AG04450 (cell line): ENCODE measurements around the gene PP2D1. TPM values are rescaled to one million over a fixed set of nuclear protein-coding genes. Genes with fewer than 3 reads are reported as not detected.

ENCODE experiments used
- CTCF ChIA-PET: fragments of 300-600, 350-600 bp; formaldehyde crosslinking; extraction: SDS; loops from one replicate; lab custom pipeline; 2022; ENCODE audit warnings: antibody characterized with exemption, inconsistent platforms; lab: Charles Lee
- POLR2A ChIA-PET: fragments of 350-600 bp; formaldehyde crosslinking; extraction: SDS; loops from one replicate; lab custom pipeline; 2021; ENCODE audit warnings: antibody characterized with exemption, inconsistent platforms; lab: Yijun Ruan, JAX
- DNase-seq: peaks from one replicate; pipeline ENCODE4 v3.0.0-alpha.2; 2011; ENCODE audit warnings: low read depth, low spot score
- H3K27ac ChIP-seq: one replicate; pipeline ENCODE4 v1.5.1; 2012; ENCODE audit warnings: low read depth, low read length, control low read depth
- H3K27me3 ChIP-seq: one replicate; pipeline ENCODE4 v1.6.0; 2012; ENCODE audit warnings: low read length; ENCODE audit not compliant: control insufficient read depth, insufficient read depth
- H3K4me3 ChIP-seq: 2 replicates; pipeline ENCODE4 v1.5.1; 2011; ENCODE audit warnings: mild to moderate bottlenecking, low read depth, low read length, control low read depth
- H3K9me3 ChIP-seq: 2 replicates; pipeline ENCODE4 v1.5.1; 2012; ENCODE audit warnings: low read length; ENCODE audit not compliant: control insufficient read depth, insufficient read depth
- polyA plus RNA-seq: library from polyadenylated mRNA; depleted of rRNA; stranded (reverse); fragments of >200 nt; gene quantifications from 2 replicates; pipeline ENCODE4 v1.2.3, GENCODE V29; 2011
- TF ChIP-seq, protein P1 (sequence below): IDR thresholded peaks from 2 replicates; pipeline ENCODE4 v1.5.1; 2011; ENCODE audit warnings: low read depth, low read length, control low read depth, inconsistent platforms

PP2D1 gene
- polyA plus RNA-seq, 1 experiment: not detected

GRCh38 chr3:19954676-19955075 is 57.4 kb downstream of the PP2D1 start:
- ChIA-PET CTCF (no interaction called here), POLR2A (no interaction called here)
- TF ChIP-seq, protein P1, sequence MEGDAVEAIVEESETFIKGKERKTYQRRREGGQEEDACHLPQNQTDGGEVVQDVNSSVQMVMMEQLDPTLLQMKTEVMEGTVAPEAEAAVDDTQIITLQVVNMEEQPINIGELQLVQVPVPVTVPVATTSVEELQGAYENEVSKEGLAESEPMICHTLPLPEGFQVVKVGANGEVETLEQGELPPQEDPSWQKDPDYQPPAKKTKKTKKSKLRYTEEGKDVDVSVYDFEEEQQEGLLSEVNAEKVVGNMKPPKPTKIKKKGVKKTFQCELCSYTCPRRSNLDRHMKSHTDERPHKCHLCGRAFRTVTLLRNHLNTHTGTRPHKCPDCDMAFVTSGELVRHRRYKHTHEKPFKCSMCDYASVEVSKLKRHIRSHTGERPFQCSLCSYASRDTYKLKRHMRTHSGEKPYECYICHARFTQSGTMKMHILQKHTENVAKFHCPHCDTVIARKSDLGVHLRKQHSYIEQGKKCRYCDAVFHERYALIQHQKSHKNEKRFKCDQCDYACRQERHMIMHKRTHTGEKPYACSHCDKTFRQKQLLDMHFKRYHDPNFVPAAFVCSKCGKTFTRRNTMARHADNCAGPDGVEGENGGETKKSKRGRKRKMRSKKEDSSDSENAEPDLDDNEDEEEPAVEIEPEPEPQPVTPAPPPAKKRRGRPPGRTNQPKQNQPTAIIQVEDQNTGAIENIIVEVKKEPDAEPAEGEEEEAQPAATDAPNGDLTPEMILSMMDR: no peak
- H3K9me3 ChIP-seq: no peaks in the 10 kb centered on the region
- no peak overlapping the region for H3K4me3 ChIP-seq
- no peak overlapping the region for H3K27ac ChIP-seq
- no peak for DNase-seq
- no peaks in the 10 kb centered on the region for H3K27me3 ChIP-seq

GRCh38 chr3:19950316-19950715 is 61.7 kb downstream of the PP2D1 start:
- H3K27ac ChIP-seq: no peak overlapping the region
- ChIA-PET POLR2A (interaction anchor here (0.5 kb wide), 1 partner anchor 73 kb away, joined by 5 read pairs; no protein-coding TSS in a partner anchor), CTCF (interaction anchor here (1.6 kb wide), 1 partner anchor 64 kb away, joined by 3 read pairs; no protein-coding TSS in a partner anchor)
- no peak overlapping the region for H3K4me3 ChIP-seq
- no peaks in the 10 kb centered on the region for H3K27me3 ChIP-seq
- no peak for DNase-seq
- peaks cover 3% of the 10 kb centered on the region; the same call in 1 of the 2 replicates for H3K9me3 ChIP-seq
- TF ChIP-seq, protein P1: no peak

- Histone ChIP-seq H3K9me3 (peaks cover 3% of the 10 kb centered on the region; the same call in 1 of the 2 replicates), H3K27ac (no peak overlapping the region), H3K4me3 (peak overlapping the region; percentile 97), H3K27me3 (no peaks in the 10 kb centered on the region)
- DNase-seq: no peak
- CTCF ChIA-PET: interaction anchor here (1.0 kb wide), 1 partner anchor 62 kb away, joined by 3 read pairs; no protein-coding TSS in a partner anchor
- TF ChIP-seq, protein P1: no peak
- POLR2A ChIA-PET: interaction anchor here (1.0 to 1.7 kb wide), 3 partner anchors 8 to 59 kb away, joined by 3 to 6 read pairs (median 6); no protein-coding TSS in a partner anchor
These were observed 63.9 kb downstream of the PP2D1 start for GRCh38 chr3:19948226-19948591.

- Histone ChIP-seq H3K4me3 (peak overlapping the region; percentile 97), H3K27ac (peak overlapping the region; percentile 99), H3K27me3 (no peaks in the 10 kb centered on the region), H3K9me3 (peaks cover 3% of the 10 kb centered on the region; the same call in 1 of the 2 replicates)
- CTCF ChIA-PET: interaction anchor here (1.0 kb wide), 1 partner anchor 62 kb away, joined by 3 read pairs; no protein-coding TSS in a partner anchor
- POLR2A ChIA-PET: interaction anchor here (1.0 to 1.7 kb wide), 3 partner anchors 9 to 59 kb away, joined by 3 to 6 read pairs (median 6); no protein-coding TSS in a partner anchor
- no peak for DNase-seq
- TF ChIP-seq, protein P1: no peak
These were observed 64.4 kb downstream of the PP2D1 start for GRCh38 chr3:19947549-19948225.
